ENCODE results near the gene STK32B.

DNA sequence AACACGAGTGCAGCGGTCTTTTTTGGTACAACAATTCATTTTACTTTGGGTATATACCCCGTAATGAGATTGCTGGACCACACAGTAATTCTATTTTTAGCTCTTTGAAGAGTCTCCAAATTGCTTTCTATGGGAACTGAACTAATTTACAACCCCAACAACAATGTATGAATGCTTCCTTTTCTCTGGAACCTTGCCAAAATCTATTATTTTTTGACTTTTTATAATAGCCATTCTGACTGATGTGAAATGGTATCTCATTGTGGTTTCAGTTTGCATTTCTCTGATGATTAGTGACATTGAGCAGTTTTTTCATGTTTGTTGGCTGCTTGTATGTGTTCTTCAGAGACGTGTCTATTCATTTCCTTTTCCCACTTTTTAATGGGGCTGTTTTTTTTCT lies 240.8 kb downstream of the STK32B start:
- TF ChIP-seq RNF2 (IDR thresholded peaks at IDR 0.05; ENCODE audit: borderline replicate concordance, low read depth, low read length, missing control alignments, poor library complexity, severe bottlenecking), result no peak
- no peak for TF ChIP-seq EZH2 (IDR thresholded peaks at IDR 0.05; ENCODE audit: low read depth, low read length, severe bottlenecking)
- TF ChIP-seq YY1 (IDR thresholded peaks at IDR 0.05; ENCODE audit: low read depth, low read length), result no peak
- TF ChIP-seq, protein P1, sequence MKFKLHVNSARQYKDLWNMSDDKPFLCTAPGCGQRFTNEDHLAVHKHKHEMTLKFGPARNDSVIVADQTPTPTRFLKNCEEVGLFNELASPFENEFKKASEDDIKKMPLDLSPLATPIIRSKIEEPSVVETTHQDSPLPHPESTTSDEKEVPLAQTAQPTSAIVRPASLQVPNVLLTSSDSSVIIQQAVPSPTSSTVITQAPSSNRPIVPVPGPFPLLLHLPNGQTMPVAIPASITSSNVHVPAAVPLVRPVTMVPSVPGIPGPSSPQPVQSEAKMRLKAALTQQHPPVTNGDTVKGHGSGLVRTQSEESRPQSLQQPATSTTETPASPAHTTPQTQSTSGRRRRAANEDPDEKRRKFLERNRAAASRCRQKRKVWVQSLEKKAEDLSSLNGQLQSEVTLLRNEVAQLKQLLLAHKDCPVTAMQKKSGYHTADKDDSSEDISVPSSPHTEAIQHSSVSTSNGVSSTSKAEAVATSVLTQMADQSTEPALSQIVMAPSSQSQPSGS (IDR thresholded peaks at IDR 0.05; ENCODE audit: low read length), result no peak
- no peak for TF ChIP-seq BACH1 (IDR thresholded peaks at IDR 0.05; ENCODE audit: low read length)
- no peak for TF ChIP-seq CTCF (IDR thresholded peaks at IDR 0.05; ENCODE audit: control extremely low read depth in 1 of 3, insufficient read depth in 1 of 3, low read depth in 1 of 3, low read length in 3 of 3)
- TF ChIP-seq POLR2A (IDR thresholded peaks at IDR 0.05; ENCODE audit: control extremely low read depth in 1 of 2, low read depth in 2 of 2, low read length in 2 of 2), result no peak
- TF ChIP-seq ZNF274 (IDR thresholded peaks at IDR 0.05; ENCODE audit: borderline replicate concordance, extremely low read depth, low read length), result no peak

All from H1 (cell line).